ENCODE data around the gene TEP1.
A peak's percentile ranks its signal among the peaks of the same experiment; 100 is the strongest.
"Not testable (repeated sequence)": the region's sequence is repeated elsewhere in the genome, so short reads cannot be mapped to it uniquely, and the experiment has no call there.

Gene TEP1

DNA sequence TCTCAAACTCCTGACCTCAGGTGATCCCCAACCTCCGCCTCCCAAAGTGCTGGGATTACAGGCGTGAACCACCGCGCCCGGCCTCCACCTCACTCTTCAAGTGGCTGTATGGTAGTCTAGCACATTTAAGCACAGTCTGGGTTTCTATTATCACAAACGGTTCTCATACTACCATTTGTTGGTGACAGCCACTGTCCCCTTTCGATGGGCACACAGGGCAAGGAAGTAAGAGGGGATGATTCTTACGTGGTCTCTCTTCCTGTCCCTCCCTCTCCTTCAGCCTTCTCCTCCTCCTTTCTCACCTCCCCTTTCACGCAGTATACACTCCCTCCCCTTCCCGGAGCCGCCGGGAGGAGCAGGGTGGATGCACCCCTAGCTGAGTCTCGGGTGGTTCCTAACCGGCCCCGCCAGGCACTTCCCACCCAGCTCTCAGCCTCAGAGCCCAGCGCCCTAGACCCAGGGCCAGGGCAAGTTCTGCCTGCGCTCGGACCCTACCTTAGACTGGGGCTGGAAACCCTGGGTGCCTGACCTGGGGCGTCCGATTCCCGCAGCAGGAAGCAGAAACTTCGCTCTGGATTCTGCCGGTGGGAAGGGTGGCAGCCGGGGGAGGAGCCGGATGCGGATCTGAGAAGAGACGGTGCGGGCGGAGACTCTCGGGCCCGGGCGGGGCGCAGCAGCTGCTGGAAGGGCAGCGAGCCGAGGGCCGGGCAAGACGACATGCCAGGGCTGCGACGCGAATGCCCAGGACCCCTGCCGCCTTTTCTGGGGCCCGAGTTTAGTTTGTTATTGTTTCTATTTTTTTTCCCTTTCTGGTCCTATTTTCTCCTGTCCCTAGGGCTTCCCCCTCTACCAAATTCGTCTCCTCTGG lies at the start of gene TEP1:
Gene TEP1, minus strand, starts transcription at position 626 of the 868 bp plus-strand sequence. CDS start 5,062 bp downstream, outside the sequence.
- peak within 1 kb of the TSS; percentile 71 for H3K4me3 ChIP-seq (ENCODE audit: low read length)
- no peaks in the 10 kb centered on the region for H3K36me3 ChIP-seq (ENCODE audit: insufficient read depth, low read depth, low read length)
- peak within 1 kb of the TSS; percentile 61 for H3K9ac ChIP-seq (ENCODE audit: low read depth, low read length)
- peaks cover 8% of the 10 kb centered on the region; the same call in 1 of the 2 replicates for H3K4me1 ChIP-seq (ENCODE audit: insufficient read depth, low read length)
- H3K27ac ChIP-seq (ENCODE audit: low read length) = no peak within 1 kb of the TSS
- H3K27me3 ChIP-seq (ENCODE audit: insufficient read depth, low read length) = peaks cover 7% of the 10 kb centered on the region; the same call in 1 of the 2 replicates
- H3K9me3 ChIP-seq (ENCODE audit: insufficient read depth, low read depth, low read length) = no peaks in the 10 kb centered on the region

- H3K27me3 ChIP-seq (ENCODE audit: insufficient read depth, low read length) = no peaks in the 10 kb centered on the region
- H3K27ac ChIP-seq (ENCODE audit: low read length) = peak within 1 kb of the TSS; percentile 43
- peaks cover 8% of the 10 kb centered on the region for H3K4me1 ChIP-seq (ENCODE audit: insufficient read depth, low read length)
These were observed 48.2 kb upstream of the TEP1 start, which contains the start of gene PIP4P1 for GRCh38 chr14:20461225-20462141. Gene PIP4P1, minus strand, starts transcription at chr14:20461434. Its CDS starts 109 bp downstream, at chr14:20461325.

DNA sequence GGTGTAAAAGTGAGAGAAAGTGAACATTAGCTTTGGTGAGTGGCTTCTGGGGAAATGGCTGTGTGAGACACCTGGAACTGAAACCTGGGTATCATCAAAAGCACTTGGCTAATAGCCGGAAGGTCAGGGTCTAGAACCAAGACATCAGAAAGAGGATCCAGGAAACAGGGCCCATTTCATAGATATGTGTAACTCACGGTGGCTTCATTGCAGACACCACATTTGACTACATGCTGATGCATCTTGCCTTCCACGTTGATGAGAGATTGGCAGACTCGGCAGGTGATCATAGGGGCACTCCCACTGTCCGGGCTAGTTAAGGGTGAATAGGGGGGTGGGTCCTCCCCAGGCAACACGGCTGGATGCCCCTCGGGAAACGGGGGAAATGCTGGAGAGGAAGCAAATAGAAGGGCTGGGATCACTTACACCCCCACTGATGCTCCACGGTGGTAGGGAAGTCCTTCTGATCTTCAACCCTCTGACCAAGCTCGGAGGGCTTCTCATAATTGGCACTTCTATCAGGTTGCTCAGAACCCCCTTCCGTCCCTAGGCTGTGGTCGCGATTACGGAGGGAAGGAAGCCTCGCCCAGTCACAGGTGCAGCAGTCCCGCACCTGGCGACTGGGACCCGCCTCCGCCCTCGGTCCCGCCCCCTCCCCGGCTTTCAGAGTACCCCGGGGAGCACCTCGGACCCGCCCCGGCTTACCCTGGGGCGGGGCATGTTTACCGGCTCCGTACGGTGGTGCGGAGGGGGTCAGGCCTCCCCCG lies 47.3 kb upstream of the TEP1 start:
- Histone ChIP-seq H3K36me3 (ENCODE audit: insufficient read depth, low read depth, low read length) (peaks cover 49% of the 10 kb centered on the region), H3K4me1 (ENCODE audit: insufficient read depth, low read length) (peaks cover 11% of the 10 kb centered on the region), H3K27ac (ENCODE audit: low read length) (no peak overlapping the region), H3K4me3 (ENCODE audit: low read length) (peak overlapping the region; percentile 94), H3K27me3 (ENCODE audit: insufficient read depth, low read length) (no peaks in the 10 kb centered on the region), H3K9ac (ENCODE audit: low read depth, low read length) (peak overlapping the region; percentile 87), H3K9me3 (ENCODE audit: insufficient read depth, low read depth, low read length) (no peaks in the 10 kb centered on the region)

More at GRCh38 chr14:20461225-20462141, 48.2 kb upstream of the TEP1 start, which contains the start of gene PIP4P1:
- H3K36me3 ChIP-seq (ENCODE audit: insufficient read depth, low read depth, low read length) = peaks cover 42% of the 10 kb centered on the region
- H3K4me3 ChIP-seq (ENCODE audit: low read length) = peak within 1 kb of the TSS; percentile 94
- peak within 1 kb of the TSS; percentile 87 for H3K9ac ChIP-seq (ENCODE audit: low read depth, low read length)
- H3K9me3 ChIP-seq (ENCODE audit: insufficient read depth, low read depth, low read length) = no peaks in the 10 kb centered on the region

GRCh38 chr14:20458031-20458789 lies 44.9 kb upstream of the TEP1 start:
- Histone ChIP-seq H3K4me3 (ENCODE audit: low read length) (no peak overlapping the region), H3K4me1 (ENCODE audit: insufficient read depth, low read length) (peaks cover 11% of the 10 kb centered on the region), H3K36me3 (ENCODE audit: insufficient read depth, low read depth, low read length) (peaks cover 49% of the 10 kb centered on the region), H3K9ac (ENCODE audit: low read depth, low read length) (no peak overlapping the region), H3K27me3 (ENCODE audit: insufficient read depth, low read length) (no peaks in the 10 kb centered on the region), H3K27ac (ENCODE audit: low read length) (no peak overlapping the region), H3K9me3 (ENCODE audit: insufficient read depth, low read depth, low read length) (no peaks in the 10 kb centered on the region)

GRCh38 chr14:20456971-20457370 lies 43.7 kb upstream of the TEP1 start:
- Histone ChIP-seq H3K4me1 (ENCODE audit: insufficient read depth, low read length) (peaks cover 11% of the 10 kb centered on the region), H3K9me3 (ENCODE audit: insufficient read depth, low read depth, low read length) (no peaks in the 10 kb centered on the region), H3K4me3 (ENCODE audit: low read length) (peak overlapping the region; percentile 89; the same call in 1 of the 2 replicates), H3K9ac (ENCODE audit: low read depth, low read length) (peak overlapping the region; percentile 100; the same call in 1 of the 2 replicates), H3K27me3 (ENCODE audit: insufficient read depth, low read length) (no peaks in the 10 kb centered on the region), H3K36me3 (ENCODE audit: insufficient read depth, low read depth, low read length) (peaks cover 55% of the 10 kb centered on the region), H3K27ac (ENCODE audit: low read length) (no peak overlapping the region)

- Histone ChIP-seq H3K36me3 (ENCODE audit: insufficient read depth, low read depth, low read length) (peaks cover 66% of the 10 kb centered on the region), H3K27ac (ENCODE audit: low read length) (peak overlapping the region; percentile 94), H3K27me3 (ENCODE audit: insufficient read depth, low read length) (no peaks in the 10 kb centered on the region), H3K4me3 (ENCODE audit: low read length) (peak overlapping the region; percentile 89), H3K4me1 (ENCODE audit: insufficient read depth, low read length) (peaks cover 11% of the 10 kb centered on the region), H3K9me3 (ENCODE audit: insufficient read depth, low read depth, low read length) (no peaks in the 10 kb centered on the region), H3K9ac (ENCODE audit: low read depth, low read length) (peak overlapping the region; percentile 100)
These were observed 42.3 kb upstream of the TEP1 start for GRCh38 chr14:20455355-20456300.

DNA sequence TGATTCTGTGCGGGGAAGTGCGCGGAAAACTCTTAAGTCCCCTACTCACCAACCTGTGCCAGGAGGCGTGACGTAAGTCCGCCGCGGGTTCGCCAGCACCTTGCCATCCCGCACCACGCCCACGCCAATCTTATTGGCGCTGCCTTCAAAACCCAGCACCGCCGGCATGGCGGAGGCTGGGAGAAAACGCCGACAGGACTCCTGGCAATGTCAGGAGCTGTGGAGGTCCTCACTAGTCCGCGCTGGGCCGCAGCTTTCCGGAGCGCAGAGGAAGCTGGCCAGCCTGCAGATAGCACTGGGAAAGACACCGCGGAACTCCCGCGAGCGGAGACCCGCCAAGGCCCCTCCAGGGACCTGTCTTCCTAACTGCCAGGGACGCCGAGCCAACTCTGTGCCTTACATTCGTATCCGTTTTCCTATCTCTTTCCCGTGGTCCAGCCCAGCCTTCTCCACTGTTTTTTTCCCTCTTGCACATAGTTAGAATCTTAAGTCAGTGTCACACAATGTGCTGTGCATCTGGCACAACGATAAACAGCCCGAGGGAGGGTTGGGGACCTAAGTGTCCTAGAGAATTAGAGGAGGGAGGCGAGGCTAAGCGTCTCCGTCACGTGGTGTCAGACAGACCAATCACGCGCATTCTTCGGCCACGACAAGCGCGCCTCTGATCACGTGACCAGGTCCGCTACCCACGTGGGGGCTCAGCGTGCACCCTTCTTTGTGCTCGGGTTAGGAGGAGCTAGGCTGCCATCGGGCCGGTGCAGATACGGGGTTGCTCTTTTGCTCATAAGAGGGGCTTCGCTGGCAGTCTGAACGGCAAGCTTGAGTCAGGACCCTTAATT lies 41.4 kb upstream of the TEP1 start, which contains the start of the genes APEX1 and OSGEP:
Gene APEX1, plus strand, starts transcription at position 711 of the 839 bp plus-strand sequence. CDS start 420 bp downstream, outside the sequence.
Gene OSGEP, minus strand, starts transcription at position 297 of the 839 bp plus-strand sequence. Its CDS starts 129 bp downstream, at position 168.
- H3K4me1 ChIP-seq (ENCODE audit: insufficient read depth, low read length) = 0 out of 2 replicates have a peak, but pooled peaks cover 5% of the 10 kb centered on the region
- H3K27ac ChIP-seq (ENCODE audit: low read length) = peak within 1 kb of the TSS; percentile 94
- H3K36me3 ChIP-seq (ENCODE audit: insufficient read depth, low read depth, low read length) = peaks cover 66% of the 10 kb centered on the region

DNA sequence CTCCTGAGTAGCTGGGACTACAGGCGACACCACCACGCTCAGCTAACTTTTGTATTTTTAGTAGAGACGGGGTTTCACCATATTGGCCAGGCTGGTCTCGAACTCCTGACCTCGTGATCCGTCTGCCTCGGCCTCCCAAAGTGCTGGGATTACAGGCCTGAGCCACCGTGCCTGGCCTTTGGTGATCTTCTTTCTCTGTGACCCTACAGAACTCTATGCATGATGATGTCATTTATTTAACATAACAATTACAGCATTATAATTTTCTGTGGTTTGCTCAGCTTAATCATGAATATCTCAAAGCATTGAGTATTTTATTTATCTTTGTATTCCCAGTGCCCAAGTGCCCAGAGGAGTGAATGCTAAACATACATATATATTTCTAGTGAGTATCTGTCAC lies 39.5 kb upstream of the TEP1 start:
- not testable (repeated sequence) for H3K27me3 ChIP-seq (ENCODE audit: insufficient read depth, low read length); H3K9me3 ChIP-seq (ENCODE audit: insufficient read depth, low read depth, low read length); H3K4me1 ChIP-seq (ENCODE audit: insufficient read depth, low read length); H3K4me3 ChIP-seq (ENCODE audit: low read length); H3K9ac ChIP-seq (ENCODE audit: low read depth, low read length); H3K27ac ChIP-seq (ENCODE audit: low read length)
- H3K36me3 ChIP-seq (ENCODE audit: insufficient read depth, low read depth, low read length) = peaks cover 66% of the 10 kb centered on the region

More for the DNA sequence above, 41.4 kb upstream of the TEP1 start, which contains the start of the genes APEX1 and OSGEP:
- Histone ChIP-seq H3K9ac (ENCODE audit: low read depth, low read length) (peak within 1 kb of the TSS; percentile 100), H3K27me3 (ENCODE audit: insufficient read depth, low read length) (no peaks in the 10 kb centered on the region), H3K9me3 (ENCODE audit: insufficient read depth, low read depth, low read length) (no peaks in the 10 kb centered on the region), H3K4me3 (ENCODE audit: low read length) (peak within 1 kb of the TSS; percentile 89)

DNA sequence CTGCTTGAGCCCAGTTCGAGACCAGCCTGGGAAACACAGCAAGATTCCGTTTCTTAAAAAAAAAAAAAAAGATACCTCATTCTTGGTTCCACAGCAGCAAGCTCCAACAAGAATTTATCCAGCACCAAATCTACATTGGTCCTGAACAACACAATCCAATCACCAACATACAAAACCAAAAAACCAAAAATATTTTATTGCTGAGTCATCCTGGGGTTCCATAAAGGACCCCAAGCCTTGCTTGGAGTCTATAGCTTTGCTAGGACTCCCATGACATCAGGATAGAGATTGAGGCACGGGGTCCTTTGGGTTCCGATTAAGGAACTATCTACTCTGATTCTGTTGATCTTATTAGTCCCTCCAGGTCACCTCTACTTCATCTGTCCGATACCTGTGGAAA lies 33.6 kb upstream of the TEP1 start:
- no peaks in the 10 kb centered on the region for H3K4me1 ChIP-seq (ENCODE audit: insufficient read depth, low read length)
- H3K4me3 ChIP-seq (ENCODE audit: low read length) = no peak overlapping the region
- no peak overlapping the region for H3K9ac ChIP-seq (ENCODE audit: low read depth, low read length)
- peaks cover 67% of the 10 kb centered on the region for H3K36me3 ChIP-seq (ENCODE audit: insufficient read depth, low read depth, low read length)
- H3K9me3 ChIP-seq (ENCODE audit: insufficient read depth, low read depth, low read length) = no peaks in the 10 kb centered on the region
- no peaks in the 10 kb centered on the region for H3K27me3 ChIP-seq (ENCODE audit: insufficient read depth, low read length)
- H3K27ac ChIP-seq (ENCODE audit: low read length) = no peak overlapping the region

Data from iPS-20b (cell line).